ENCODE measurements around the gene MYH16.
"Not testable (repeated sequence)": the region's sequence is repeated elsewhere in the genome, so short reads cannot be mapped to it uniquely, and the experiment has no call there.

The MYH16 gene

GRCh38 chr7:99258501-99258900, 14.1 kb upstream of the MYH16 start:
- DNase-seq (ENCODE audit: low spot score) = no peak

- DNase-seq (ENCODE audit: low spot score) = no peak
These were observed 12.2 kb upstream of the MYH16 start for GRCh38 chr7:99260395-99260794.

- DNase-seq (ENCODE audit: low spot score) = no peak
These were observed 11.0 kb upstream of the MYH16 start for GRCh38 chr7:99261646-99262045.

- no peak for DNase-seq (ENCODE audit: low spot score)
These were observed 6.7 kb upstream of the MYH16 start for GRCh38 chr7:99265848-99266480.

GRCh38 chr7:99267481-99267840, 5.2 kb upstream of the MYH16 start:
- no peak for DNase-seq (ENCODE audit: low spot score)

- no peak for DNase-seq (ENCODE audit: low spot score)
These were observed 4.6 kb upstream of the MYH16 start for GRCh38 chr7:99267841-99268576.

GRCh38 chr7:99268577-99268908, 4.1 kb upstream of the MYH16 start:
- DNase-seq (ENCODE audit: low spot score) = no peak

GRCh38 chr7:99270702-99271101, 1.9 kb upstream of the MYH16 start:
- no peak for DNase-seq (ENCODE audit: low spot score)

GRCh38 chr7:99273561-99273960, 922 bp downstream of the MYH16 start:
- not testable (repeated sequence) for DNase-seq (ENCODE audit: low spot score)

GRCh38 chr7:99274908-99275307, 2.3 kb downstream of the MYH16 start:
- not testable (repeated sequence) for DNase-seq (ENCODE audit: low spot score)

- DNase-seq (ENCODE audit: low spot score) = no peak
These were observed 2.9 kb downstream of the MYH16 start for GRCh38 chr7:99275496-99275895.

GRCh38 chr7:99278180-99278579, 5.5 kb downstream of the MYH16 start:
- no peak for DNase-seq (ENCODE audit: low spot score)

- not testable (repeated sequence) for DNase-seq (ENCODE audit: low spot score)
These were observed 11.5 kb downstream of the MYH16 start for GRCh38 chr7:99284165-99284564.

GRCh38 chr7:99287779-99288534, 15.3 kb downstream of the MYH16 start:
- DNase-seq (ENCODE audit: low spot score) = no peak

- no peak for DNase-seq (ENCODE audit: low spot score)
These were observed 16.5 kb downstream of the MYH16 start for GRCh38 chr7:99289185-99289584.

- not testable (repeated sequence) for DNase-seq (ENCODE audit: low spot score)
These were observed 17.5 kb downstream of the MYH16 start for GRCh38 chr7:99290148-99290547.

GRCh38 chr7:99290980-99291607, 18.5 kb downstream of the MYH16 start:
- no peak for DNase-seq (ENCODE audit: low spot score)

- DNase-seq (ENCODE audit: low spot score) = no peak
These were observed 19.5 kb downstream of the MYH16 start for GRCh38 chr7:99292127-99292526.

GRCh38 chr7:99293167-99293566, 20.5 kb downstream of the MYH16 start:
- DNase-seq (ENCODE audit: low spot score) = no peak

GRCh38 chr7:99293650-99294049, 21.0 kb downstream of the MYH16 start:
- no peak for DNase-seq (ENCODE audit: low spot score)

- DNase-seq (ENCODE audit: low spot score) = no peak
These were observed 23.8 kb downstream of the MYH16 start for GRCh38 chr7:99296471-99296870.

GRCh38 chr7:99301496-99301895, 28.9 kb downstream of the MYH16 start:
- DNase-seq (ENCODE audit: low spot score) = no peak
